GM21825 (cell line): ENCODE measurements around the gene APOBEC2.

Experiments
- ATAC-seq: cut with Tn5 transposase; IDR thresholded peaks from one replicate; pipeline ENCODE4 v1.9.1; 2021; ENCODE audit warnings: mild to moderate bottlenecking, moderate library complexity; ENCODE audit not compliant: unreplicated experiment

The APOBEC2 gene

DNA sequence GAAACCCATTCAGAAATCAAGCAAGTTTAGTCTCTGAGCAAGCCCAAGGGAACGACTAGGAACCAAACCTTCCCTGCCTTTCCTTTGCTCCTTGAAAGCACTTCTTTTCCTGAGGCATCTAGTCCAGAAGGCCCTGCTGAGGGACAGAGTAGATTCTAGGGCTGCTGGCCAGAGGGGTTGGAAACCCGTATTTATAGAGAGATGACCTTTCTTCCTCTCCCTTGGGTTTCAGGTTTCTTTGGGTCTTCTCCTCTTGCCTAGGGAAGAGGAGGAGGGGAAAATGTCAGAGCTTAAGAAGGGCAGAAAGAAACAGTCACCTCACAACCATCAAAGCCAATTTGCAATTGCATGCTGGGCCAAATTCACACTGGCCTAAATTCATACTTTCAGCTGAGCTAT is 5.8 kb downstream of the APOBEC2 start:
- no peak for ATAC-seq

DNA sequence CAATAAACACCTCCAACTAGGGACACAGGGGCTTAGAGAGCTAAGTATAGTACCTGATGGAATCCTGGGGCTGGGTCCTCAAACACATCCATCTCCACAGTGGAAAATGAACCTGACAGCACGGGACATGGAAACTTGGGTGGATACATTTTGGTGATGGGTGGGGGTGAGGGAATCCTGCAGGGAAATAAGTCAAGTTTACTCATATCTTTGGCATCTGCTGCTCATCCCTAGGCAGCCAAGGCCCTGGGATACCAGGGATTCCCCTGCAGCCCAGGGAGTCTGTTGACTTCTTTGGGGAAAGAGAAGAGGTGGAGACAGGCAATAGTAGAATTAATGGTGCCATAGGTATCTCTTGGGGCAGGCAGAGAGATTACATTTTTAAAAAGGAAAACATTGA is 6.6 kb downstream of the APOBEC2 start:
- no peak for ATAC-seq

DNA sequence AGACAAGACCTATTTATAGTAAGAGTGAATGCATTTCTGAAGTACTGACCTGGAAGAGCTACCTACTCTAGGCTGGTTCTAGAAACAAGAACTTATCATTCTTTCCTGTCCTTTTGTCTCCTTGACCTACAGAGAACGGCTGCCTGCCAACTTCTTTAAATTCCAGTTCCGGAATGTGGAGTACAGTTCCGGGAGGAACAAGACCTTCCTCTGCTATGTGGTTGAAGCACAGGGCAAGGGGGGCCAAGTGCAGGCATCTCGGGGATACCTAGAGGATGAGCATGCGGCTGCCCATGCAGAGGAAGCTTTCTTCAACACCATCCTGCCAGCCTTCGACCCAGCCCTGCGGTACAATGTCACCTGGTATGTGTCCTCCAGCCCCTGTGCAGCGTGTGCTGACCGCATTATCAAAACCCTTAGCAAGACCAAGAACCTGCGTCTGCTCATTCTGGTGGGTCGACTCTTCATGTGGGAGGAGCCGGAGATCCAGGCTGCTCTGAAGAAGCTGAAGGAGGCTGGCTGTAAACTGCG is 8.3 kb downstream of the APOBEC2 start:
- ATAC-seq: no peak

DNA sequence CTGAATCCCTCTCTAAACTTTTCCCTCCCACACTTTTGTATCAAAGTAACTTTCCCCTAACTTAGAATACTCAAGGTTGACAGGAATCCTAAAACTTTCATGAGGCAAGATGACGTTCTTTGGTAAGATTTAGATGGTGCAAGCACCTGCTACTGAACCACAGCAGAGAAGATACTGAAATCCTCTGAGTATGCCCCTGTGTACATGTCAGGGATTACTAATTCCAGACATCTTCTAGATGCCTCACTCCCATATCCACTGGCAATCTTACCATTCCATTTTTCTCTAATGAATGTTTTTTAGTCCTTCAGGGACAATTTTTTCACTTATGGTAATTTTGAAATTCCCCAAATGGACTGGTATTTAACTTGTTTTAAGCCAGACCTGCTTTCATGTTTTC is 9.1 kb downstream of the APOBEC2 start:
- no peak for ATAC-seq

DNA sequence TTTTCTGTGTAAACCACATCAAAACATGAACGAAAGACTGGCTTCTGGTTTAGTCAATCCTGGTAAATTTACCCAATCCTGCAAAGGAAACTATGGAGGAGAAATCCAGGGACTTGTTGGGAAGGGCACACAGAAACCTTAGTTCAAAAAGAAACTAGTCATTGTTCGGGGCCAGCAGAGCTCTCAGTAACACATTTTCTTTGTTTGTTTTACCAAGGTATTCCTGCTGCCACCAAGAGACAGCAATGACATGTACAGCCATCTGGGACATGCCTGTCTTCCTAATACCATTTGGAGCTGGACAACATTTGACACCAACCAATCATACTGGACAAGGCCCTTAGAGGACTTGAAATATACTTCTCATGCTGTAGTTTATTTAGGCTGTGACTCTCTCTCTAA is 10.9 kb downstream of the APOBEC2 start:
- ATAC-seq: no peak

DNA sequence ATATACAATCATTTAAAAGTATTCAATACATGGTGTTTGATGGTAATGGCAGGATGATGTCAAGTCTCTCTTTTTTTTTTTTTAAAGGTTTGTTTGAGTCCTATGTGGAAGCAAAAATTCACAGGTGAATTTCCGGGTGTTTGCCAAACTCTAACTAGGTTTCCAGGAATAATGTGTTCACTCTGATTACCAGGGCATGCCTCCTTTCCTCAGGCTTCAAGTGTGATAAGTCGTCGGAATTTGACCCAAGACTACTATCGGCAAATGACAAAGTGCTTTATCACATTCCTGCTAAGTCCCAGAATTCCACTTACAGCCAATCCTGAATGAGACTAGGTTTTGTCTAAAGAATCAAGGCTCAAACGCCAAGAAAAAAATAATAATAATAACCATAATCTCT is 11.8 kb downstream of the APOBEC2 start:
- ATAC-seq: no peak

DNA sequence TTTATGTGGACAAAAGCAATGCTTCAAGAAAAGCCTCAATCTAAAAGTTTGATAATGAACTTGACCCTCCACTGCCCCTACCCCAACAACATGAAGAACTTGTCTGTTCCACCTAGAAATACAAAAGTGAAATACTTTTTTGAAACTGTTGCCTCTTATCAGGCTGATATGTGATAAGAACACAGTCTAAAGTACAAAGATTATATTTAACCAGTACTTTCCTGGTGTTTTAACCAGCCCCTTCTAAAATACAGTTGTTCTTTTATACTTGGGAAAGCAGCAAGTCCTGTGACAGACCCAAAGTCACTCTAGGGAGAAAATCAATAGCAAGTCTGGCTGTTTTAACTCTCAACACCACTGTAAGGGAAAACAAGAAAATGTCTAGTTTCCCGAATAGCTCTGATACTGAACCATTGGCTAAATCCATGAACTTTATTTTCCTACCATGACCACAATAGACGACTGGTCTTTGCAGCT is 12.6 kb downstream of the APOBEC2 start:
- ATAC-seq: no peak

DNA sequence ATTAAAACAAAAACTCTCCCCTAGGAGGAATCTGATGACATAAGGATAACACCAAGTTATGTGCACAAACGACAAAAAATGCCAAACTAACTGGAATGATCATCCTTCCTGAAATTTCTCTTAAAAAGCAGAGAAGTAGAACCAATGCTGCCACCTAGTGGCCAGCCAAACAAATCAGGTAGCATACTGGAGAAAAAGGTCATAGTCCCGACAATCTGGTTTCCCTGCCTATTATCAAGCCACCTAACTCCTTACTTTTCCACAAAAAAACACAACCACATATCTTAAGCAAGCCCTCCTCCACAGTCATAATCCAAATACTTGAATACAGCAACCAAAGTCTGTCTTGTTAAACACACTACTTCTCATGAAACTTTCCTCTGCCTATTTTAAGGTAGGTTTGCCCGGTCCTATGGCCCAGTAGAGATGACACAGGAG is 13.9 kb downstream of the APOBEC2 start:
- ATAC-seq: no peak

DNA sequence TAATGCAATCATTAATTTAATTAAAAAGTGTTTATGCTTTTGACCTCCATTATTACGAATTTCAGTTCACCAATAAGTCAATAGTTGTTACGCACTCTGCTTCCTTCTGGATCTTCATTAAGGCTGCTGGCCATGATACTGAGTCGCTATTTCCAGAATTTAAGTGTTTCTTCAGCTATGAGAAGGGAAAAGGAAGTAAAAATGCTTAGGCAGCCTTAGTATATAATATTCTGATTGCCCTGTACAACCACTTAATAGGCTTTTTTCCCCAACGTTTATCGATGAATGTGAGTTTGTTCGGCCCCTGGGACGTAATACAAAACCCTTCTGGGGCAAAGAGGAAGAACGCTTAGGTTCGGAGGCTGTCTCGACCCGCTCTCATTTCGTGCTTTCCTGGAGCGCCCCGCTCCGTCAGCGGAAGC is 18.5 kb downstream of the APOBEC2 start:
- ATAC-seq: no peak

DNA sequence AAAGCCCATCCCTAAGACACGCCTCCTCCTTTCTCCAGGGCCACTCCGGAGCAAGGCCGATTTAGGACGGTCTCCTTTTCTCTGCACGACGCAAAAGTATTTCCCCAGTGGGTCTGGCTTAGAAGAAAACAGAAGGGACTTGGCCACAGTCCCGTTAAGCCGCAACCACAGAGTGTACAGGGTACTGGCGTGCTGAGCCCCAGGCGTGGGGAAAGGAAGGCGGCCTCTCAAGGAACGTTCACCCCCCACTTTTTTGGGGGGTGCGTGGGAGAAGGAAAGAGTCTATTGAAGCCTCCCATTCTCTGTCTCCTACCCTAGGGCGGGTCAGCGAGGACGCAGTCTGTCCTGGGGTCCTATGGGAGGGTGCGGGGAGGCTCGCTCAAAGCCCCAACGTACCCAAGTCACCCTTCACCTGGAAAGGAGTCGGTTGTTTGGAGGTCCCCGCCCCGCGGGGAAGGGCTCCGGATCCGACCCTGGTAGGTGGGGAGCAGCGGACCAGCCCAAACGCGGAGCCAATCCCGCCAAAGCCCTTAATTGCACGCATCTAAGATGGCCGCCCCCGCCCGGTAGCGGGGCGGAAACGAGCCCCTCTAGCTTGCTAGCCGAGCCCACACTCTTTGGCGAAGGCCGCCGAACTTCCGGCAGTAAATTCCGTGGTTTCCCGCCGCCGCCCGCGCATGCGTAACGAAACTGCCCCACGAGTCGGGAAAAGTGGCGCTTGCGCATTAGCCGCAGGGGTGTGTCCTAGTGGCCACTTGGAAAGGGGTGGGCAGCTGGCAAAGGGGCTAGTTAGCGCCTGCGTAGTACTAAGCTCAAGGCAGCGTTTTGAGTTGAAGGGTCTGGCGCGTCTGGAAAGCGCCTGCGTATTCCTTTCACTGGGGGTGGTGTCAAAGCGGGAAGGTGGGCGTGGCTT is 19.2 kb downstream of the APOBEC2 start, which contains the start of gene OARD1:
Gene OARD1 (minus strand): TSS at position 434 of the 913 bp plus-strand sequence. CDS start 722 bp downstream, outside the sequence.
- peak; percentile 70 for ATAC-seq

DNA sequence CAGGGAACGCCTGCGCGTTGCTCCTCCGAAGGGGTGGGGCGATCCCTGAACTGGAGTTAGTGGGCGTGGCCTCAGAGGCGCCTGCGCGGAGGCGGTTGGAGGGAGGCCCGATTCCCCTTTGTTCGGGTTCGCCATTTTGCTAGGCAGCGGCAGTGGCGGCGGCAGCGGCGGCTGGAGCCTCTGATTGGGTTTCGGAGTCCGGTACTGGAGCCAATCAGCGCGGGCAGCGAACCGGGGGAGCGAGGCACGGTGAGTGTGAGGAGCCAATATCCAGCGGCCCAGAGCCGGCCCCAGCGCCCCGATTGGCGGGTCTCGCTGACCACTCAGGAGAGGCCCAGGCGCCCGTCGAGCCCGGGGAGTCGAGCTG is 19.8 kb downstream of the APOBEC2 start, which contains the start of gene NFYA:
Gene NFYA (plus strand): TSS at position 139 of the 367 bp plus-strand sequence. CDS start 6,116 bp downstream, outside the sequence.
- ATAC-seq: peak; percentile 56

DNA sequence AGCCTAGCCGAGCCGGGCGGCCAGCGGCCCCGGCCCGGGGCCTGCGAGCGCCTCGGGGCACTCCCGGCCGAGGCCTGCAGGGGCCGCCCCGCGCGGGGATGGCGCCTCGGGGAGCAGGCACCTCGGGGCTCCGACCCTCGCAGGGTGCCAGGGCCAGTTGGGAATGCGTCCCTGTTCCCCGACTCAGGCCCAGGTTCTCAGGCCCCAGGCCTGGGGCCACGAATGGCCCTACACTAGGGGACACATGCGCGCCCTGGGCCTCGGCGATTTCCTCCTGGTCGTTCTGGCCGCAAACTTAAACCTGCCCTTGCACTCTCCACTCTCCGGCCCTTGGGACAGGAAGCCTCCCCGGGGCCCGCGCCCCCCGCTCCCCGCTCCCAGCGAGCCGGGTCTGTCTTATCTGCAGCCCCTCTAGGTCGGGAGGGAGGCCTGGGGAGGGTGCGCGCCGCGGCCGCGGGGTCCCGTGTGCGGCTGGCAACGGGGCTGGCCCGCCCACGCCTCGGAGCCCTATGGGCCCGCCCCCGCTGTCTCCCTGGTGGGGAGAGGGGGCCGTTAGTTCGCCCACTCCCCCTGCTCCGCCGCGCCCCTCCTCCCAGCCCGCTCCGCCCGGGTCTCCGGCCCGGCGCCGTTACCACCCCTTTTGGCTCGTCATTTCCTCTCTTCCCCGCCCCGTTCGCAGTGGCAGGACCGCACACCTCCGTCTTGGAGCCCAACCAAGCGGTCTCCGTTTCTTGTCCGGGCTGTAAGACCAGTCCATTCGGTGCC is 20.4 kb downstream of the APOBEC2 start:
- ATAC-seq: peak; percentile 28

DNA sequence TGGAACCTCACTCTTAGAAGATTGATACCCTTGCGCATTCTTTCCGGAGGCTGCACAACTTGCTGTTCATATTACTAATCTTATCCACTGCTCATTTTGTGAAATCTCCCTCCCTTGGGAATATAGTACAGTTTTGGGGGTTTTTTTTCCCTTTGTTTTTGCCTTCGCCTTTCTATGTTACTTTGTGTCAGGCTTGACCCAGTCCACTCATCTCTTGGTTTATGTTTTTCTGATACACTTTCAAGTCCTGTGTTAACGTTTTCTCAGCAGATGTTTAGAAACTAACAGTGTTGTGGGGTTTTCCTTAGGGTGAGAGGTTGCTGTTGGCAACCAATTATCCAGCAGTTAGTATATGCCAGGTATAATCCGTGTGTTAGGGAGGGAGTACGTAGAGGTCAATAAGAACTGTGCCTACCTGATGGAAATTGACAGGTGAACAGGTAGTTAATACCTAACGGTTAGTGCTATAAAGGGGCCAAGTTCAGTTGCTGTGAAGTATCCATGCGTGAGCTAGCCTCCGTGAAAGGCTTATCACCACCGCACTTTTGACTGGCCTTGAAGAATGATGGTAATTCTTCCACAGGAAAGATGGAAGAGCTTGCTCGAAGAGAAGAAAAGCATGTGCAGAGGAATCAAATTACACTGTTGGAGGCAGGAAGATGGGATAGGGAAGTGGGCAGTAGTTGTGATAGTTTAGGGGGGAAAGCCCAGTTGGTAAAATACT is 21.1 kb downstream of the APOBEC2 start:
- ATAC-seq: no peak

DNA sequence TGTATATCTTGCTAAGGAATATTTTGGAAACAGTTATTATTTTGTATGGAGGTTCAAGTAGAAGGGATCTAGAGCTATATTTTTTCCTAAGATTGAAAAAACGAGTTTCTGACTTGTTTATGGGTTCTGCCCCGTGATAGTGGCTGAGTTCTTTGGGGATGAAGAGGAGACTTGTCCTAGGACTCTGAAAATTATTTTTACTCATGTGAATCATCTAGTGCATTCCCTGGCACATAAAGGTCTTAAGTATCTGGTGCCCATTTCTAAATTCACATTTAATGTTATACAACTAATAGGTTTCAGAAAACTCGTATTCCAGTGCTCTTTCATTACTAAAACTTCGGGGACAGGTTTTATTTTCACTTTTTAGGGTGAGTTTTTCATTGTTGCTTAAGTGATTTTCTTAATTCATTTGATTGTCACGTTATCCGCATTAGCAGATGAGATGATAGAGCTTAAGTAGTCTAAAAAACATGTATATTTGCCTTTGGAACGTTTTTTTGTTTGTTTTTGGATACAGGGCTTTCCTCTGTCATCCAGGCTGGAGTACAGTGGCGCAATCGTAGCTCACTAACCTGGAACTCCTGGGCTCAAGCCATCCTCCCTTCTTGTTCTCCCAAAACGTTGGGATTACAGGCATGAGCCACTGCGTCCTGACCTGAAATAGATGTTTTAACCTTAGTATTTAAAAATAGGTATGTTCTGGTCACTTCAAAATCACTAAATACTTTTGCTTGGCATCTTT is 21.9 kb downstream of the APOBEC2 start:
- no peak for ATAC-seq

DNA sequence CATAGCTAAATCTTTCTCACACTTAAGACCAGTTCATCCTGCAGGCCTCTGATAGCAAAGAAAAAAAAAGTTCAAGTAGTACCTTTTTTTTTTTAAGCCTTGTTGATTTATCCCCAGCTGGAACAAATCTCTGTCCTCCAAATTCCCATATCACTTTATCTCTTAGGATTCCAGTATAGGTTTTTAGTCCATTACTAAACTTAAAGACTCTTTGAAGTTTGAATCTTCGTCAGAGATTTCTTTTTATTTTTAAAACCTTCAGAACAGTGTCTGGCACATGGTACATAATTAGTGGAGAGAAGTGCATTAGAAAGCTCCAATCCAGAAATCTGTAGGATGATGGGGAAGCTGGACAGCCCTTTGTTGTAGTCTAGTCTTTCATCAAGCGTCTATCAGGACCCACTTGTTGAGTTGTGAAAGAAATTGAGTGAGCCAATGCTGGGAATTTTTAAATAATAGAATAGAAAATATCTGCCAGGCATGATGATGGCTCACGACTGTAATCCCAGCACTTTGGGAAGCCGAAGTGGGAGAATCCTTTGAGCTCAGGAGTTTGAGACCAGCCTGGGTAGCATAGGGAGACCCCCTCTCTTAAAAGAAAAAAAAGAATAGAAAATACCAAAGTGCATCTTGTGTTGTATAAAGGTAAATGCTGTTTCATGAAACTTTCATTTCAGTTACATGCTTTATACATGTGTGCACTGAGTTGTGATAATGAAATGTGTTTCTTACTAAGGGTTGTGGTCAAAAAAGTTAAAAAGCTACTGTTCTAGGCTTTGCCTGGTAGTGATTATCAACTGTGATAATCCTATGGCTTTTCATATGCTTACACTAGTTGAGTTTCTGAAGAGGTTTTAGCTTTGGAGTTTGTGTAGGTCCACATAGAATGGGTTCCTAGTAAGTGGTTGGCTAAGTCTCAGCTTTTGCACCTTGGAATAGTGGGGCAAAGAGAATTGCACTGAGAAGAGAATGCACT is 22.9 kb downstream of the APOBEC2 start:
- no peak for ATAC-seq

DNA sequence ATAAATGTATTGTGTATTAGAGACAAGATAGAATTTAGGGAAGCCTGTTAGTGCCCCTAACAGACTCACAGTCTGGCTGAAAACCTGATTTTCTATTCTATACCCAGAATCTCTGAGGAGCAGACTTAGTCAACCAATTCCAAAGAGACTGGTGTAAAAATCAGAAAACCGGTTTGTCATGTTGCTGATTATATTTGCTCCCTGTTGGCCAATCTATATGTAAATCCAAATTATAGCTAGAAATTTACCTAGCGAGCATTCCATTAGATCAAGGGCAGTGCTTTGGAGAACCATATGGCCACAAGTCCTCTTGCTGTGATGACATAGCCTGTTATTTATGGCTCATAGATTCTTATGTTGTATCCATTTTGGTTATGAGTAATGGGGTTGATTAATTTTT is 24.5 kb downstream of the APOBEC2 start:
- no peak for ATAC-seq

DNA sequence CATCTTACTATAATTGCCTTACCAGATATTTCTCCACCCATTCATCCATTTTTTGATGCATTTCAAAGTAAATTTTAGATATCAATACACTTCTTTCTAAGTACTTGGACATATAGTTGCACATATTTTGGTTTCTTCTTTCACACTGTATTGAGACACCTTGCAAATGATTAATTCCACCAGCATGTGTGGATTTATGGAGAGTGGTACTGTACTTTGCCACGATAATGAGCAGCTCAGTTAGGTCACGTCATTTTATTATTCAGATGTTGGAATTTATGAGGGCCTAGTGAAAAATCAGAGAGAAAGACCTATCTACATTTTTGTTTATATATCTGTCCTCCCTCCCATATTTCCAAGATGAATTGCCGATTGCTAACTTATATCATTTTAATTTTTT is 25.1 kb downstream of the APOBEC2 start:
- ATAC-seq: no peak

DNA sequence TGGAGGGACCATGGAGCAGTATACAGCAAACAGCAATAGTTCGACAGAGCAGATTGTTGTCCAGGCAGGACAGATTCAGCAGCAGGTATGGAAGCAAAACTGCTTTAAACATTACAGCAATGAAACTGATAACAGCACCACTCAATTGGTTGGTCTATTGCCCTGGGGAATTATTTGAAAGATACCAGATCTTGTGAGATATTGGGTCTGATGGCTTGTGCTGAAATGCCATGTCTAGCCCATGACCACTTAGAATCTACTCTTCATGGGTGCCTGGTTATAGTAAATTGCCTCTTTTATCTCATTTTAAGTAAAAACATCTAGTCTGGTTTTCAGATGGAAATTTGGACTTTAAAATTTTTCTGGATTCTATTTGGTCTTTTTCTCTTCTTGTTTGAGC is 26.1 kb downstream of the APOBEC2 start:
- no peak for ATAC-seq

DNA sequence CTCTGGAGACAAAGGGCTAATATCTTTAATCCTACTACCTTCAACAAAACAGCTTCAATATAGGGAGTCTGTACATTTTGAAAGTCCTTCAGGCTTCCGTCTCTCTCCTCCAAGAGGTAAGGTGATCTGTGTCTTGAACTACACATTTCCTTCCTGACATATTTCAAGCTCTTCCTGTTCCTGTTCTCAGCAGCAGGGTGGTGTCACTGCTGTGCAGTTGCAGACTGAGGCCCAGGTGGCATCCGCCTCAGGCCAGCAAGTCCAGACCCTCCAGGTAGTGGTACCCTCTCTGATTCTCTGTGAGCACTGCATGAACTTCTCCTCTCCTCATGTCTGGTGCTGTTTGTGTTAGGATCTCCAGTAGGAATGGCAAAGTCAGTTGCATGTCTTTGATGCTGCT is 27.6 kb downstream of the APOBEC2 start:
- ATAC-seq: no peak
